Measurements from ENCODE around the gene MEI1.

Gene MEI1

GRCh38 chr22:41836551-41836950 lies 137.2 kb downstream of the MEI1 start:
- DNase-seq (ENCODE audit: extremely low read depth, low read depth): no peak
- TF ChIP-seq CTCF (IDR thresholded peaks at IDR 0.05; ENCODE audit: low read depth, low read length): no peak

GRCh38 chr22:41838842-41839618 lies 139.7 kb downstream of the MEI1 start:
- no peak for TF ChIP-seq CTCF (IDR thresholded peaks at IDR 0.05; ENCODE audit: low read depth, low read length)
- no peak for DNase-seq (ENCODE audit: extremely low read depth, low read depth)

- no peak for DNase-seq (ENCODE audit: extremely low read depth, low read depth)
- no peak for TF ChIP-seq CTCF (IDR thresholded peaks at IDR 0.05; ENCODE audit: low read depth, low read length)
Observed at GRCh38 chr22:41840216-41840615, 140.9 kb downstream of the MEI1 start.

GRCh38 chr22:41841085-41841712 lies 141.9 kb downstream of the MEI1 start:
- no peak for TF ChIP-seq CTCF (IDR thresholded peaks at IDR 0.05; ENCODE audit: low read depth, low read length)
- DNase-seq (ENCODE audit: extremely low read depth, low read depth): no peak

- no peak for TF ChIP-seq CTCF (IDR thresholded peaks at IDR 0.05; ENCODE audit: low read depth, low read length)
- no peak for DNase-seq (ENCODE audit: extremely low read depth, low read depth)
Observed at GRCh38 chr22:41842996-41843970, 144.0 kb downstream of the MEI1 start.

GRCh38 chr22:41844036-41844435 lies 144.7 kb downstream of the MEI1 start:
- no peak for DNase-seq (ENCODE audit: extremely low read depth, low read depth)
- no peak for TF ChIP-seq CTCF (IDR thresholded peaks at IDR 0.05; ENCODE audit: low read depth, low read length)

All from AG09319 (cell line).